KMS-11 (cell line): ENCODE measurements around the gene TTLL11.
"Not testable (repeated sequence)": the region's sequence is repeated elsewhere in the genome, so short reads cannot be mapped to it uniquely, and the experiment has no call there.

ENCODE experiments used
- H2AFZ ChIP-seq: fragments of 200-600 bp; sonication (generic); 2 replicates; pipeline ENCODE4 v1.6.1; 2016; ENCODE audit warnings: antibody characterized with exemption, mixed run types, low read depth
- H3K27ac ChIP-seq: fragments of 200-600 bp; sonication (generic); 2 replicates; pipeline ENCODE4 v1.6.1; 2016; ENCODE audit warnings: mild to moderate bottlenecking, mixed run types
- H3K27me3 ChIP-seq: fragments of 200-600 bp; sonication (generic); 2 replicates; pipeline ENCODE4 v1.6.1; 2017; ENCODE audit warnings: mild to moderate bottlenecking, low read depth, mixed run types, moderate library complexity; ENCODE audit not compliant: insufficient read depth
- H3K36me3 ChIP-seq: fragments of 200-600 bp; sonication (generic); 2 replicates; pipeline ENCODE4 v1.6.1; 2017; ENCODE audit warnings: mild to moderate bottlenecking, mixed run types; ENCODE audit not compliant: insufficient read depth
- H3K4me1 ChIP-seq: fragments of 200-600 bp; sonication (generic); 2 replicates; pipeline ENCODE4 v1.6.1; 2016; ENCODE audit warnings: mild to moderate bottlenecking, low read depth, mixed run types; ENCODE audit not compliant: poor library complexity, severe bottlenecking
- H3K4me2 ChIP-seq: fragments of 200-600 bp; sonication (generic); 2 replicates; pipeline ENCODE4 v1.7.0; 2016; ENCODE audit warnings: mild to moderate bottlenecking, mixed run types
- H3K4me3 ChIP-seq: fragments of 200-600 bp; sonication (generic); IDR thresholded peaks from 2 replicates; pipeline ENCODE4 v1.6.1; 2017; ENCODE audit warnings: low read depth, low read length, mixed read lengths; ENCODE audit not compliant: insufficient read depth
- H3K79me2 ChIP-seq: fragments of 200-600 bp; sonication (generic); 2 replicates; pipeline ENCODE4 v1.6.1; 2016; ENCODE audit warnings: low read depth, mixed run types; ENCODE audit not compliant: insufficient read depth
- H3K9ac ChIP-seq: fragments of 200-600 bp; sonication (generic); 2 replicates; pipeline ENCODE4 v1.6.1; 2016; ENCODE audit warnings: mild to moderate bottlenecking, mixed run types
- H4K20me1 ChIP-seq: fragments of 200-600 bp; sonication (generic); 2 replicates; pipeline ENCODE4 v1.6.1; 2016; ENCODE audit warnings: mild to moderate bottlenecking, mixed run types; ENCODE audit not compliant: insufficient read depth
- CTCF ChIP-seq: fragments of 200-600 bp; sonication (generic); conservative IDR thresholded peaks from 2 replicates; pipeline ENCODE4 v1.6.1; 2017; ENCODE audit warnings: low read depth, mild to moderate bottlenecking, antibody characterized with exemption, low read length, moderate library complexity, mixed read lengths

The TTLL11 gene

GRCh38 chr9:121797081-121797480 is 296.0 kb downstream of the TTLL11 start:
- Histone ChIP-seq H3K4me1 (no peaks in the 10 kb centered on the region), H3K27me3 (no peaks in the 10 kb centered on the region), H3K27ac (no peak overlapping the region), H3K79me2 (no peaks in the 10 kb centered on the region), H2AFZ (no peak overlapping the region), H3K4me3 (no peak overlapping the region), H3K9ac (no peak overlapping the region), H4K20me1 (no peaks in the 10 kb centered on the region), H3K36me3 (no peaks in the 10 kb centered on the region), H3K4me2 (no peak overlapping the region)
- no peak for TF ChIP-seq CTCF

- not testable (repeated sequence) for H2AFZ ChIP-seq, H3K79me2 ChIP-seq, H4K20me1 ChIP-seq, H3K27ac ChIP-seq, H3K4me3 ChIP-seq, H3K9ac ChIP-seq, H3K4me2 ChIP-seq, H3K27me3 ChIP-seq, H3K4me1 ChIP-seq, H3K36me3 ChIP-seq
Measured at GRCh38 chr9:121794334-121794733, 298.8 kb downstream of the TTLL11 start.

GRCh38 chr9:121792476-121792875 is 300.6 kb downstream of the TTLL11 start:
- H3K36me3 ChIP-seq, H3K27ac ChIP-seq, H3K4me3 ChIP-seq, H4K20me1 ChIP-seq, H3K9ac ChIP-seq, H3K4me2 ChIP-seq, H3K27me3 ChIP-seq, H2AFZ ChIP-seq, H3K79me2 ChIP-seq, H3K4me1 ChIP-seq: not testable (repeated sequence)

GRCh38 chr9:121790841-121791240 is 302.3 kb downstream of the TTLL11 start:
- H3K27ac ChIP-seq: no peak overlapping the region
- H2AFZ ChIP-seq: no peak overlapping the region
- no peaks in the 10 kb centered on the region for H3K27me3 ChIP-seq
- H3K36me3 ChIP-seq: no peaks in the 10 kb centered on the region
- no peak overlapping the region for H3K4me3 ChIP-seq
- no peaks in the 10 kb centered on the region for H3K4me1 ChIP-seq
- H3K79me2 ChIP-seq: no peaks in the 10 kb centered on the region
- no peak overlapping the region for H3K9ac ChIP-seq
- no peak for TF ChIP-seq CTCF
- H4K20me1 ChIP-seq: no peaks in the 10 kb centered on the region
- H3K4me2 ChIP-seq: no peak overlapping the region

GRCh38 chr9:121788686-121789366 is 304.3 kb downstream of the TTLL11 start:
- Histone ChIP-seq H2AFZ (no peak overlapping the region), H3K27ac (no peak overlapping the region), H3K27me3 (no peaks in the 10 kb centered on the region), H3K9ac (no peak overlapping the region), H3K79me2 (no peaks in the 10 kb centered on the region), H3K4me1 (no peaks in the 10 kb centered on the region), H3K4me3 (no peak overlapping the region), H3K4me2 (no peak overlapping the region), H4K20me1 (no peaks in the 10 kb centered on the region), H3K36me3 (no peaks in the 10 kb centered on the region)
- no peak for TF ChIP-seq CTCF
